LNCAP (cell line): Measurements from ENCODE around the gene FEV.

Experiments
- TF ChIP-seq, protein P1 (sequence below): fragments of 450-650 bp; IDR thresholded peaks from 2 replicates; pipeline ENCODE4 v1.5.1; 2017; ENCODE audit warnings: mild to moderate bottlenecking

FEV gene

DNA sequence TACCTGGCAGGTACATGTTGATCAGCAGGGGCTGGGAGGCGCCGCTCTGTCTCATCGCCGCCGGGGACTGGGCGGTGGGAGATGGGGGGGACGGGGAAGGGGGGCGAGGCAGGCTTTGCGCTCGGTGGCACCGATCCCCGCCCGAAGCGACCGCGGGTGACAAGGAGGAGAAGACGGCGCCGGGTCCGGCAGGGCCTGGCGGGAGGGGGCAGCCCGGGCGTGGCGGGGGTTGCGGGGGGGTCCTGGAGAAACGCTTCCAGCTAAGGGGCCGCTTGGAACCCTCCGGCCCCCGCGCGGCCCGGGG lies at the start of gene FEV:
FEV (minus strand) TSS at position 164 of the 304 bp plus-strand sequence; CDS start at position 55, 109 bp downstream.
- TF ChIP-seq, protein P1, sequence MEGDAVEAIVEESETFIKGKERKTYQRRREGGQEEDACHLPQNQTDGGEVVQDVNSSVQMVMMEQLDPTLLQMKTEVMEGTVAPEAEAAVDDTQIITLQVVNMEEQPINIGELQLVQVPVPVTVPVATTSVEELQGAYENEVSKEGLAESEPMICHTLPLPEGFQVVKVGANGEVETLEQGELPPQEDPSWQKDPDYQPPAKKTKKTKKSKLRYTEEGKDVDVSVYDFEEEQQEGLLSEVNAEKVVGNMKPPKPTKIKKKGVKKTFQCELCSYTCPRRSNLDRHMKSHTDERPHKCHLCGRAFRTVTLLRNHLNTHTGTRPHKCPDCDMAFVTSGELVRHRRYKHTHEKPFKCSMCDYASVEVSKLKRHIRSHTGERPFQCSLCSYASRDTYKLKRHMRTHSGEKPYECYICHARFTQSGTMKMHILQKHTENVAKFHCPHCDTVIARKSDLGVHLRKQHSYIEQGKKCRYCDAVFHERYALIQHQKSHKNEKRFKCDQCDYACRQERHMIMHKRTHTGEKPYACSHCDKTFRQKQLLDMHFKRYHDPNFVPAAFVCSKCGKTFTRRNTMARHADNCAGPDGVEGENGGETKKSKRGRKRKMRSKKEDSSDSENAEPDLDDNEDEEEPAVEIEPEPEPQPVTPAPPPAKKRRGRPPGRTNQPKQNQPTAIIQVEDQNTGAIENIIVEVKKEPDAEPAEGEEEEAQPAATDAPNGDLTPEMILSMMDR, result no peak

DNA sequence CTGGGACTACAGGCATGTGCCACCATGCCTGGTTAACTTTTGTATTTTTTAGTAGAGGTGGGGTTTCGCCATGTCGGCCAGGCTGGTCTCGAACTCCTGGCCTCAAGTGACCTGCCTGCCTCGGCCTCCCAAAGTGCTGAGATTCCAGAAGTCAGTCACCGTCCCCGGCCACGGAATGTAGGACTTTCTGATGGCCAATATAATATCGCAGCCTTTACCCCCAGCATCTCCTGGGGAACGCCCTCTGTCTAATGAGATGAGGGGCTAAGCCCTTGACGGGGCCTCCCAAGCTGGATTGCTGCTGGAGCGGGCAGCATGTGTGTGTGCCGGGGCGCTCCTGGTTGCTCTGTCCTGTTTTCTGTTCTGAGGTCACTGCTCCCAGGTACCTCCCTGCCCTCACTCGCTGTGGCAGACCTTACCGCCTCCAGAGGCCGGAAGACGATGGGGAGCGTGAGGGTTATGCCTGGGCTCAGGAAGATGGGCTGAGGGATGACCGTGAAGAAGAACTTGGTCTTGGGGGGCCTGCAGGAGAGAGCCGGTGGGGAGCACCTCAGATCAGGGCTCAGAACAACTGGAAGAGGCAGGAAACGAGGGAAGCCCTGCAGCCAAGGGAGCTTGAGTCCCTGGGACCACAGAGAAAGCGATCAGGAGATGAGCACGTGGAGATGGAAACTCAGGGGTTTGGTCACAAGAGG lies 47.2 kb upstream of the FEV start:
- TF ChIP-seq, protein P1, result no peak

DNA sequence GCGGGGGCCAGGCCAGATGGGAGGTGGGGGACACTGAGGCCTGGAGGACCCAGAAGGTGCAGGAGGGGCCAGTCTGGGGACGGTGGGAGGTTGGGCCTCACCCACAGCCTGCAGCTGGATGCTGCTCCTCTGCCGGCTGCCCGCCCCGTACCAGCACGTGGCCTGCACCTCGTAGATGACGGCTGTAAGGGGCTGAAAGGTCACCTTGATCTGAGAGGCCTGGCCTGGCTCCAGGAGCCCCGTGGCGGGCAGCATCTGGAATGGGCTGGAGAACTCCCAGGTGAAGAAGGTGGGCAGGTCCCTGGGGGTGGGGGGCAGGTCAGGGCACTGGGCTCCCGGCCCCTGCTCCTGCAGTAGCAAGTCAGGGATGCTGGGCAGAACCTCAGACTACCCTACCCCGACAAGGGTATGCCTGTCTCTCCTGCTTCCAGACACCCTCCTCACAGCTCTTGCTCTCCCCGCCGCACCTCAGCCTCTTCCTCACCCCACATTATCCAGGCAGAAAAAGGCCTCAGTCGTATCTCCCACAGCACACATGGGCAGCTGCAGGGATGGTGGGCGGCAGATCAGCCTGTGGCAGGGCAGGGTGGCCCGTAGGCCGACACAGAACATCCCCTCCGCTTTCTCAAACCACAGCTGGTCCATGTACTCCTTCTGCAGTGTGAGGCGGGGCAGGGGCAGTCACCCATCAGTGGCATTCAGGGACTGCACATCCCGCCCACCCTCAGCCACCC lies 46.2 kb upstream of the FEV start:
- TF ChIP-seq, protein P1, result no peak

DNA sequence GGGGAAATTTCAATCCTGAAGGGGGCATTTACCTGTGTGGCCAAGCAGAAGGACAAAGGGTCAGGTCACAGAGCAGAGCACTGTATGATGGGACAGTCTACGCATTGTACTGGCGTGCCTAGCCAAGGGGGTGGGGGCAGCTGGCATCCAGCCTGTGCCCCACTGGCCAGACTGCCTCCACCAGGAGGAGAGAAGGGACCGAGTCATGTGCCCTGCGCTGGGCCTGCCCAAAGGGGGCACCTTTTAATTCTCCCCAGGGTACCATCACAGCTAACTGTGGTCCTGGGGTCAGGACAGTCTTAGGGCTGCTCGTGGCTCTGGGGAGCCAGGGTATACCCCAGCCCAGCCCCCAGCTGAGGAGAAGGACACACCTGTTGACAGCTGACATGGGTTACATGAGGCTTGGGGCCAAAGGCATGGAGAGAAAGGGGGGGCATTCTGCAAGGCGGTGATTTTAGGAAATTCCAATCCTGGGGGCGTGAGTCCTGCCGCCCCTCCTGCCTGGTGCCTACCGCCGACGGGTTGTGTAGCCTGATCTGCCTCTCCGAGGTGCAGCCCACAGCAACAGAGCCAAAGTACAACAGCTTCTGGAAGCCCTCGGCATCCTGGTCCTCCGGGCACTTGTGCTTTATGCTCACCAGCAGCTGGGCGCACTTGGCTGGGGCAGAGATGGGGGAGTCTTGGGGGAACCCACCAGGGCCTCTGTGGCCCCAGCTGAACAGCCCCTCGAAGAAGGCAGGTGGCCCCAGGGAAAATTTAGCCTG lies 45.4 kb upstream of the FEV start:
- TF ChIP-seq, protein P1, result no peak

DNA sequence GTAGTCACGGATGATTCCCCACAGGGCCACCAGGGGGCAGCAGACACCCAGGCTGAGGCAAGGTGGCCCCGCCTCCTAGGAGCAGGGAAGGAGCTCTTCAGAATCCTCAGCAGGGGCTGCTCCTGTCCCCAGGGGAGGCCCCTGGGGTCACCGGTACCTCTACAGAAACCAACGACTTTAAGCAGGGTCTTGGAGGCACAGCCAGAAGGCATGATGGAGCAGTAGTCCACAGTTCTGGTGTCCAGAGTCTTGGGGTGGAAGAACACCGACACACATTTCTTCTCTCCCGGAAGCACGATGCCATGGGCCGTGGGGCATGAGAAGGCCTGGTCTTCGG lies 44.8 kb upstream of the FEV start:
- TF ChIP-seq, protein P1, result peak; percentile 82

DNA sequence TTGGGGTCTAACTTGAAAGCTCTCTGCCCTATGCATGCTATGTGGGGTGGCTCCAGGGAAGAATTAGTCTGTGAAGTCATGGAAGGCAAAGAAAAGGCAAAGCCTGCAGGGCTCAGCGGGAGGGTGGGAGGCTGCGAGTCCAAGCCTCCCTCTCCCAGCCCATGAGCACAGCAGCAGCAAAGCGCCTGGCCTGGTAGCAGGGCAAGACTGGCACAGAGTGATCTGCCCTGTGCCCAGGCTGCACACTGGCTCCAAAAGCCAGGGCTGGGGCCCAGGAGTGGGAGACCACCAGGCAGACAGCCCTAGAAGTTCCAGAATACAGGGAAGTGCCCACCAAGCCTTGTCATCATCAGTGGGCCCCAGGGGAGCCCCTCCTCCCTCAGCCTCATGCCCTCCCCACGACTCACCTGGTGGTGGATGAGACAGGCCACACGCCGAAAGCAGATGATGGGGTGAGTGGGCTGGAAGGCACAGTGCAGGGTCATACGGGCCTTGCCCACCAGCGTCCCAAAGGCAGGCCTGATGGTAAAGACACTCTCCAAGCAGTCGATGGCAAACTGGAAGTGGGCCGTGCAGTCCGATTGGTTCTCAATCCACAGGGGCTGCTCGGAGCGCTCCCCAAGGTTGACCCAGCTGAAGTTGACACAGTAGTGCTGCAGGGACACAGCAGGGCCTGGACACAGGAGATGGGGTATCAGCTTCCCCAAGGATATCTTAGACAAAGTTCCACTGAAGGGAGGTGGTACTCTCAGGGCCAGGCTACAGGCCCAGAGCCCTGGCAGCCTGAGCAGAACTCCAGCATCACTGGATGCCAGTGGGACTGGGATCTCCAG lies 44.2 kb upstream of the FEV start:
- TF ChIP-seq, protein P1, result no peak

DNA sequence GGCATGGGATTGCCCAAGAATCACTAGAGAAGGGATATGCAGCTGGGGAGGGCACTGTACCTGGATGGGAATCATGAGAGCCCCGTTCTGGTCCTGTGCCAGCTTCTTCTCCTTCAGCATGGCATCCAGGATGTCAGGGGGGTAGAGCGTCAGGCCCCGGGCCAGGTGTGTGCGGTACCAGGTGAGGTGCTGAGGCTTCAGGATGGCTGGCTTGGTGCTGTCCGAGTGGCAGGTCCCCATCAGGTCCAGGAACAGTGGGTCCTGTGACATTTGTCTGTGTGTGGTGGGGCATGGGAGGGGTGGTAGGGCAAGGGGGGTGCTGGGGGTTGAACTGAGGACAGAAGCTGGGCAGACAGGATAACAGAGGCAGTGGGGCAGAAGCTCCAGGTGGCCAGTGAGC lies 43.2 kb upstream of the FEV start:
- TF ChIP-seq, protein P1, result no peak
